ENCODE results near the gene ENTPD6.
"Not testable (repeated sequence)": the region's sequence is repeated elsewhere in the genome, so short reads cannot be mapped to it uniquely, and the experiment has no call there.

ENTPD6 gene

DNA sequence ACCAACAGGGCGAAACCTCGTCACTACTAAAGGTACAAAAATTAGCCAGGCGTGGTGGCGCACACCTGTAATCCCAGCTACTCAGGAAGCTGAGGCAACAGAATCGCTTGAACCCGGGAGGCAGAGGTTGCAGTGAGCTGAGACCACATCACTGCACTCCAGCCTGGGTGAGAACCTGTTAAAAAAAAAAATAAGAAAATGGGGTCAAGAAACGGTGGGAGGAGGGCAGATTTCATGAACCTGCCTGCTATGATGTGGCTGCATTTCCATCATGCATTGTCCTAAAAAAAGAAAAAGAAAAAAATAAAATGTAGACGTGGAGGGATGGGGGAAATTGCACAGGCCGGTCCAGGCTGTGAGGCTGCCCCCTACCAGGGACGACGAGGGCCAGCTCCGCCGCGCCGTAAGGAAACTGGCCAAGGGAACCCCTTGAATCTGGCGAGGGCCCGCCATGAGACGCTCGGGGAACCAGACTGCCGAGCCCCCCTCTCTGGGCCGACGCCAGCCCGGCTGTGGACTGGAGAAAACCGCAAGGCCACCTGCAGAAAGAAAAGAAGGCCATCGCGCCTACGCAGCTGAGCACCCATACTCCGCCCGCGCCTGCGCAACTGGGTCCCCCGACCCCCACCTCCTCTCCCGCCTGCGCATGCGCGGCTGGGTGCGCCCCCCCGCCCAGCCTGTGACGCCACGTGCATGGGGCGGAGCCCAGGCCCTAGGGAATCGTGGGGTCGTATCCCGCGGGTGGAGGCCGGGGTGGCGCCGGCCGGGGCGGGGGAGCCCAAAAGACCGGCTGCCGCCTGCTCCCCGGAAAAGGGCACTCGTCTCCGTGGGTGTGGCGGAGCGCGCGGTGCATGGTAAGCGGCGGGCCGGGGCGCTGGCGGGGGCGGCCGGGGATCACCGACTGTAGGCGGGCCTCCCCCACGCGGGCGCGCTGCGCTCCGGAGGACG, at the start of gene ENTPD6:
TSS of gene ENTPD6 (plus strand) at position 699 of the 948 bp plus-strand sequence. CDS start 10,825 bp downstream, outside the sequence.
- DNase-seq: peak; percentile 84 to 86

- DNase-seq: no peak
These were observed 48.5 kb upstream of the ENTPD6 start for GRCh38 chr20:25146976-25147375.

DNA sequence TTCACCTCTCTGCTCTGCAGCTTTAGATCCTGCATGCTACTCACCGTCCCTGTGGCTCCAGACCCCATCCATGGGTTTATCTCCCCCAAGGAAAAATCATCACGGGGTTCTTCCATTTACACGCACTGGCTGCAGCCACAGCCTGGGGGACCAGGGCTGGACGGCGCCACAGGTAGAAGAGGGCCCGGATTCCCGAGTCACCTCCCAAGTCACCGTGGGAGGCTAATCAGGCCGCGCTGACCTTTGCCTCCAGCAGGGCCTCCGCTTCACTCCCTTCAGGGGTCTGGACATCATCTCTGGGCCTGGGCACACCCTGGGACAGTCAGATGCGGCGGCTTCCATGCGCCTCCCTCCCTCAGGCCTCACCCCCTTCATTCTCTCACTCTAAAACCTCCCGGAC, 47.8 kb upstream of the ENTPD6 start:
- no peak for DNase-seq

- peak; percentile 59 to 63 for DNase-seq
These were observed 47.1 kb upstream of the ENTPD6 start for GRCh38 chr20:25148181-25148981.

DNA sequence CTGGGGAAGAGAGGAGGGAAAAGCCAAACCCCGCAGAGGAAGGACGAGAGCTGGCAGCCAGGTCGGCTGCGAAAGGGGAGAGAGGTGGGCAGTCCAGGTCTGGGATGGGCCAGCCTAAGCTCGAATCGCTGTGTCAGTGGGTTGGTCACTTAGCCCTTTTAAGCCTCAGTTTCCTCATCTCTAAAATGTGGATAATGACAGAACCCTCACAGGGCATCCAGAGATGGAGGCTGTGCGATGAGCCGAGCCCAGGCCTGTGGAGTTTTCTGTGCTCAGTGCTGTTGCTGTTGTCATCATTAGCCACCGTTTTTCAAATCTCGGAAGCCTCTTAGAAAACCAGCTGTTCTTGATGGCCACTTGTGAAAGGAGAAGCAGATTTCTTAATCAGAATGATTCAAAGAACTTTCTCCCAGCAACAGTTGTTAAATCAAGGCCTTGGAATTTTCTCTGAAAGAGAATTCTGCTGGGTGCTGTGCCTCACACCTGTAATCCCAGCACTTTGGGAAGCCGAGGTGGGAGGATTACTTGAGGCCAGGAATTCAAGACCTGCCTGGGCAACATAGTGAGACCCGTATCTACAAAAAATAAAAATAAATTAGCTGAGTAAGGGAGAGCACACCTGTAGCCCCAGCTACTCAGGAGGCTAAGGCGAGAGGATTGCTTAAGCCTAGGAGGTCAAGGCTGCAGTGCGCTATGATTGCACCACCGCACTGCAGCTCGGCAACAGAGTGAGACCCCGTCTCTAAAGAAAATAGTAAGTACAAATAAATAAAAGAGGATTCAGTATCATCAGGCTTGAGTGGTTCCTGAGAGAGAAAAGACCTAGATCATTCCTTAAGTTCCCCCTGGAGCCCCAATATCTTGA, 46.3 kb upstream of the ENTPD6 start:
- DNase-seq: no peak

DNA sequence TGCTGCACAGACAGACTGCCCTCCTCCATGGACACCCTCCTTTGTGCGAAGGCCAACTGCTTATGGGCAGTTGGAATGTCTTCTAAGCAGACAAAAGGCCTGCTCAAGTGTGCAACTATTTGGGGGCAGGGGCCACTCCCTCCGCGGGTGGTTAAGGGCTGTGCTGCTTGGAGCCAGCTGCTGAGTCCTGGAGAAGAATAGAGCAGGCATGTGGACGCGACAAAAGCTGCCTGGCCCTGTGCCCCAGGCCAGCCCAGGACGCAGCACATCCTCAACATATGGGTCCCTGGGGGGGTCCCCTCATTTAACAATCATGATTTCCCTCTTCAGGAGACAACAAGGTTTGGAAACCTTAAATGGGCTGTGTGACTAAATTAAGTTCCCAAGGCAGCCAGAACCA, 45.5 kb upstream of the ENTPD6 start:
- no peak for DNase-seq

DNA sequence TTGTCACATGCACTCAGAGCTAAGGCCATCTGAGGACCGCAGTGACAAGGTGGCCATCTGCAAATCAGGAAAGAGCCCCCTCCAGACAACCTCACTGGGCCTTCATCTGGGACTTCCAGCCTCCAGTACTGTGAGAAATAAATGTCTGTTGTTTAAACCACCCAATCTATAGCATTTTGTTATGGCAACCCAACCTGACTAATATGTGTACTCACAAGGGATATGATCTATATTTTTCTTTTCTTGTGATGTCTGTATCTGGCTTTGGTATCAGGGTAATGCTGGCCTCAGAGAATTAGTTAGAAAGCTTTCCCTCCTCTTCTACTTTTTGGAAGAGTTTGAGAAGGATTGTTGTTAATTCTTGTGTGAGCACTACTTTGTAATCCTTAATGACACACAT, 37.5 kb upstream of the ENTPD6 start:
- no peak for DNase-seq

DNA sequence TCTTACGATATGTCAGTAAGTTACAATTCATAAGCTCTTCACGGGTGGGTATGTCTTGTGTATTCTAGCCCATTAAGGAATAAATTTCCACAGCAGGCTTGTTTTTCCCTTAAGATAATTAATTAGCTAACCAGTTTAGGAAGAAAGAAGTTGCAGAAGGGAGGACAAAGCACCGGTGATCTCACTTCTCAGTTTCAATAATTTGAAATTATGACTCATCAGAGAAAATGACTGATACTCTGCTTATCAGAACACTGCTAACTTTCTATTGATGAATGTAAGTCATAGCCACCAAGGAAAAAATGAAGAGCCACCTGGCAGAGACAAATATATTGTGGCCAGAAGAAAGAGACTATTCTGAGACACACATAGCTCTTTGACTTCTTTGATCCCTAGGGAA, 35.0 kb upstream of the ENTPD6 start:
- DNase-seq: no peak

GRCh38 chr20:25160897-25161296, 34.6 kb upstream of the ENTPD6 start:
- no peak for DNase-seq

DNA sequence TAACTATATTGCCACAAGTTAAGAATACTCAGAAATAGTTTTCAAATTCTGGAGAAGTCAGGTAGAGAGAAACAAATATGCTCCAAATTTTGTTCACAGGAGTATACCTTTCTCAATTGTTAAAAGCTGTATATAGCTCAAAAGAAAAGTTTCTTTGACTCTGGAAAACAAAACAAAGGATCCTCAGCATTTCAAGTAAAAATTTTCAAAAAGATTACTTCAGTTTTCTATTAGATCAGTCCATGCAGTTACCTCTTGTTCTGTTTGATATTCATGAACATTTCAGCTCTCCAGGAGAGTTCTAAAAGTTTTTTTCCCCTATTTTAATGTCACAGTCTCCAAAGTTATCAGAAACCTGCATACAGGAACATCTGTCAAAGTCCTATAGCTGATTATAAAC, 30.4 kb upstream of the ENTPD6 start:
- no peak for DNase-seq

DNA sequence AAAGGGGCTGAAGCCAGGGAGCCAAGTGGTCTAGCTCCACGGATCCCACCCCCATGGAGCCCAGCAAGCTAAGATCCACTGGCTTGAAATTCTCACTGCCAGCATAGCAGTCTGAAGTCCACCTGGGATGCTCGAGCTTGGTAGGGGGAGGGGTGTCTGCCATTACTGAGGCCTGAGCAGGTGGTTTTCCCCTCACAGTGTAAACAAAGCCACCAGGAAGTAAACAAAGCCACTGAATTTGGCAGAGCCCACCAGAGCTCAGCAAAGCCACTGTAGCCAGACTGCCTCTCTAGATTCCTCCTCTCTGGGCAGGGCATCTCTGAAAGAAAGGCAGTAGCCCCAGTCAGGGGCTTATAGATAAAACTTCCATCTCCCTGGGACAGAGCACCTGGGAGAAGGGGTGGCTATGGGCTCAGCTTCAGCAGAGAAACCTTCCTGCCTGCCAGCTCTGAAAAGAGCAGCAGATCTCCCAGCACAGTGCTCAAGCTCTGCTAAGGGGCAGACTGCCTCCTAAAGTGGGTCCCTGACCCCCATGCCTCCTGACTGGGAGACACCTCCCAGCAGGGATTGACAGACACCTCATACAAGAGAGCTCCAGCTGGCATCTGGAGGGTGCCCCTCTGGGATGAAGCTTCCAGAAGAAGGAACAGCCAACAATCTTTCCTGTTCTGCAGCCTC, 29.3 kb upstream of the ENTPD6 start:
- DNase-seq: not testable (repeated sequence)

DNA sequence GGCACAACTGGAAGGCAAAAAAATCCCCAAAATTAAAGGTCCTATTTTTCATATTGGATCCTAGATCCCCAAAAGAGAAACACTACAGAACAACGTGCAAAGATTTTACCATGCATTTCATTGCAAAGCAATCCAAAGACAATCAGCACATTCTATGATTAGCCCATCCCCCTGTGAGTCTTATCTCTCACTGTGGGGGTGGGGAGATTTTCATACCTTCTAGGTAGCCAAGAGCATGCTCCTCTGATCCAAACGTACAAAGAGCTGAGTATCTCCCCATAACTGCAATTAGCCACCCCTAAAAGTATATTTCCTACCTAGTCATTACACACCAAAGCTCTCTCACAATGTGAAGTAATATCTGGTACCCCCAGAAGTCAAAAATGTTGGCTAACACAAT, 22.2 kb upstream of the ENTPD6 start:
- no peak for DNase-seq

DNA sequence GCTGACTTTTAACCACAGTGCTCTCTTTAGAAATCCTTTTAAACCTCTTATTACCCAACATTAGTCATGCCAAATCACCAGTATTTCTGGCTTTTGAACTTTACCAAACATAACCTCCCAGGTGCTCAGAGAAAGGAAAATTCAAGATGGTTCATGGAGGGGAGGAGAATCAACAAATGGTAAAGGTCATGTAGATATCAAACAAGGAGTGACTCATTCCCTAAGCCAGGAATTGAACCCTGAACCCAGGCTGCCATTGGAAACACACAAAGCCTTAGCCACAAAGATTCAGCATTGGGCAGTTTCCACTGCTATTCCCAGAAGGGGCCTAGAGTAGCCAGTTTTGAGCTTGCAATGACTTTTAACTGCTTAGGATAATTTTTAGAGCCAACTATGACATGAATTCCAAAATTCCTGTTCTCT, 21.6 kb upstream of the ENTPD6 start:
- DNase-seq: no peak

- DNase-seq: no peak
These were observed 19.3 kb upstream of the ENTPD6 start for GRCh38 chr20:25176184-25176583.

DNA sequence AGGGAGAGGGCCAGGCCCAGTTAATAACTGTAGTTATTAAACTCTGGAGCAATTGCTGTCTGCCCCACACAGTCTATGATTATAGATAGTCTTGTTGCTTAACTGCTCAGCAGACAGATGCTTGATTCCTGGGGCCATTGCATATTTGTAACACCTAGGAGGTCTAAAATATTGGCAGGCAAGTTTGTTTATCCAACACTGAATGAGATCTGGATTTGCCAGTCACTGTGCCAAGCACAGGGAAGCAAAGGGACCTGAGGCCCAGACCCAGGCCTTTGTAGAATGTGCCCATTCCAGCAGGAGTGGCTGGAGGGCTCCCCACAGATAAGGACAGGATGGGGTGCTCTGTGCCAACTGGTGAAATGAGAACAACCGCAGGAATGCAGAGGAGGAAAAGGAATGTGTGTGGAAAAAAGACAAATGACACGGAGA, 17.6 kb upstream of the ENTPD6 start:
- DNase-seq: no peak

- no peak for DNase-seq
These were observed 16.7 kb upstream of the ENTPD6 start for GRCh38 chr20:25178563-25179438.

GRCh38 chr20:25179439-25180089, 15.9 kb upstream of the ENTPD6 start:
- no peak for DNase-seq

DNA sequence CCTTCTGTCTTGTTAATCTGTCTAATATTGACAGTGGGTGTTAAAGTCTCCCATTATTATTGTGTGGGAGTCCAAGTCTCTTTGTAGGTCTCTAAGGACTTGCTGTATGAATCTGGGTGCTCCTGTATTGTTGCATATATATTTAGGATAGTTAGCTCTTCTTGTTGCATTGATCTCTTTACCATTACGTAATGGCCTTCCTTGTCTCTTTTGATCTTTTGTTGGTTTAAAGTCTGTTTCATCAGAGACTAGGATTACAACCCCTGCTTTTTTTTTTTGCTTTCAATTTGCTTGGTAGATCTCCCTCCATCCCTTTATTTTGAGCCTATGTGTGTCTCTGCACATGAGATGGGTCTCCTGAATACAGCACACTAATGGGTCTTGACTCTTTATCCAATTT, 11.1 kb upstream of the ENTPD6 start:
- DNase-seq: not testable (repeated sequence)

GRCh38 chr20:25187220-25187619, 8.3 kb upstream of the ENTPD6 start:
- no peak for DNase-seq

DNA sequence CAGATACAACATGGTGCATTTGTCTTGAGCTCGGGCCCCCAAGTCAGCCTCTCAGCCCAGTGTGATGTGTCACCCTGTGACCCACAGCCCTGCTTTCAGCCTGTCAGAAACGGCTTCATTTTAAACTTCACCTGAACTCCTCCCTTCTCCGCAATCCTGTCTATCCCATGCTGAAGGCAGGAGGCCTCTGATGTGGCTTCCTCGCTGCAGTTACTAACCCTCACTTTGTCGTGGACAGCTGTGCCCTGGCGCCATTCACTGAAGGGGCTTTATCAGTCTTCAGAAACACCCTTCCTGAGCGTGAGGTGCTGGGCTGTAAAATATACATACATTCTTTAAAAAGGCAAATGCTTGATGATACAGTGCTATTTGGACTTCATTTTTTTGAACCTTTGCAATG, 7.9 kb upstream of the ENTPD6 start:
- no peak for DNase-seq

- DNase-seq: no peak
These were observed 7.3 kb upstream of the ENTPD6 start for GRCh38 chr20:25188218-25188617.

All from activated CD4-positive, alpha-beta T cell treated with anti-CD3 and anti-CD28 coated beads, Interleukin-2, amount 50 U/mL, for 4 hours (primary cell).